ENCODE measurements around the gene HMX1. TPM values are rescaled to one million over a fixed set of nuclear protein-coding genes. Genes with fewer than 3 reads are reported as not detected.

The HMX1 gene
- total RNA-seq, 2 experiments from 2014 or later, result not detected

- POLR2A ChIA-PET, result no interaction called here
Measured at GRCh38 chr4:8910822-8911315, 39.2 kb upstream of the HMX1 start.

GRCh38 chr4:8910100-8910821, 38.6 kb upstream of the HMX1 start:
- ChIA-PET POLR2A (no interaction called here), CTCF (interaction anchor here (0.6 kb wide), 1 partner anchor 1727 kb away, joined by 4 read pairs; no protein-coding TSS in a partner anchor)

More at GRCh38 chr4:8910822-8911315, 39.2 kb upstream of the HMX1 start:
- CTCF ChIA-PET, result no interaction called here

DNA sequence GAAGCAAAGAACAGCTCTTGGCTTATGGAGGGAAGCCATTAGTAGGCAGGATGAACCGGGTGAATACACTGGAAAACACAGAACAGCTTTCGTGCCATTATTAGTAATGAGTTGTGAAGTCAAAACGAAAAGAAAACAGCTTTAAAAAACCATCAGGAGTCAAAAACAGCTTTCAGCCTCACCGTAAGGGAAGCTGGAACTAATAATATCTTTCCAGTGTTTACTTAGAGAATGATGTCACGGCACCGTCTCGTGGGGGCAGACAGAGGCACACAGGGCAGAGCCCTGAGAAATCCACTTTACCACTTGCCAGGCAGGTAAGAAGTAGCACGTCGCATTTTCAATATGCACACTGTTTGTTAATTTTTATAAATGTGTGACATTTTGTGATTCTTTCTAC, 37.9 kb upstream of the HMX1 start:
- POLR2A ChIA-PET, result no interaction called here
- CTCF ChIA-PET, result no interaction called here

DNA sequence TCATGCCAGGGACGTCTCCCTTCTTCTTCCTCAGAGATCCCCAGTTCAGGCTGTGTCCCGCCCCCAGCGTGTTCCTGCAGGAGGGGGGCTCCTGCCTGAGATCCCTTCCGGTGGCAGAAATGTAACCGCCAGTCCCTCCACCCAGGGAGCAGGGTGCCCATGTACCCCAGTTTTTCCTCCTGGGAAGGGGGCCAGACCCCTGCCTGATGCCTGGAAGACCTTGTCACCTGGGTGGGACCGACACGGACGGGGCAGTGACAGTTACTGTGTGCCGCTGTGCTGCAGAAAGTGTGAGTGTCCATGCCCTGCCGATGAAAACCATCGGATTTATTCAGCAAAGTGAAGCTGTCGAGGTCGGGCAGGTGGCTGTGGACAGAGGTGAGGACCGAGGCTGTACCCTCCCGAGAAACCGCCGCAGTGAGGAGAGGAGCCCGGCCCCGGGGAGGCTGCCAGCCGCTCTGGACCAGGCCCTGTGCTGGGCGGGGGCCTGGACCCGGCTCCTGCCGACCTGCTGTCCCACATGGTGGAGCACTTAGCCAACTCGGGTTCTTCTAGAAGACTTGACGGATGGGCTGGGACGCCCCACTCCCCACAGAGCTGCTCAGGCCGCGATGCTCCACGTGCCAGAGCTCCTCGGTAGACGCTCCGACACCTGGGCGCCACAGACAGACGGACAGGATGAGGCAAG, 36.7 kb upstream of the HMX1 start:
- ChIA-PET CTCF (no interaction called here), POLR2A (no interaction called here)

DNA sequence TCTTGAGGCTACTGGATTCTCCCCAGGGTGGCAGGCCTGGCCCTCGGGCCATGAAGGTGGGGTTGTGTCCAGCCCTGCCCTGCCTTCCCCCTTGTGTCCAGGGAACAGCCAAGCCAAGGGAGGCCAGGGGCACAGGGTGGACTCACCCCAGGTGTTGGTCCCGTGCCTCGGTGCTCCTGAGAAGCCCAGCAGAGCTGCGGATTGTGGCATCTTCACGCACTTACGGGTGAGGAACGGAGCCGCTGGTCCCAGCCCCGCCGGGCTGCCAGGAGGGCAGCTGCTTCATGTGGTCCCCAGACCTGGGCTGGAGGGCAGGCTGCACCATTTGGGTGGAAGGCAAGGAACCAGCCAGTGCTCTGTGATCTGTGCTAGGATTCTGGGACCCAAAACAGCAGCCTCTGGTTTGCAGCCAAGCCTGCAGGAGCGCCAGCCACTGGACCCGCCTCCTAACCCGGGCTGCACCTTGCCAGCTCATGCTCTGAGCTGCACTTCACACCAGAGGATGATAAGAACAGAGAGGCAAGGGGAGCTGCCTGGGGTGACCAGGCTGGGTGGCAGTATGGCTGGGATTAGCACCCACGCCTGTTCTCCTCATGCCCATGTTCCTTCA, 36.1 kb upstream of the HMX1 start:
- ChIA-PET POLR2A (no interaction called here), CTCF (no interaction called here)

DNA sequence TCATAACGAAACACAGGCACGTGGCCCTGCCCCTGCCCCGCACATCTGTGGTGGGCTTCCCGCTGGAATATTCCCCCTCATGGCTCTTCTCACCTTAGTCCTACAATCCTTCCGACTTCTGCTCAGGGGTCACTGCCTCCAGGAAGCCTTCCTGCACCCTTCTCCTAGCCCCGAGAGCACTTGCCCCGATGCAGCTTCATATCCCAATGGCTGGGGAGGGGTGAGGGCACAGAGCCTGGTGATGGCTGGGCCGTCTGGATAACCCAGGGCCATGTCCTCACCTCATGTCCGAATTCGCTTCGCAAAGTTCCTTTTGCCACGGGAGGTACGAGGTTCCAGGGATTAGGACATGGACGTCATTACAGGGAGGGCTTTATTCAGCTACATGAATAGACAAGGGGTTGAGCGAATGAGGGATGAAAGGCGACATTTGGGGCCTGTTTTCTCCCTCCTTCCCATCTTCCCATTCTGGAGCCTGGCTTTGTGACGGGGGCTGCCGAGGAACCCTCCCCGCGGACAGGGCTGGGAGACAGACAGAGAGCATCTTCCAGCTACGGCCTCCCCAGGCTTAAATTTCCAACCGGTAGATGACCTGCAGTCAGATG, 35.5 kb upstream of the HMX1 start:
- ChIA-PET CTCF (no interaction called here), POLR2A (no interaction called here)

DNA sequence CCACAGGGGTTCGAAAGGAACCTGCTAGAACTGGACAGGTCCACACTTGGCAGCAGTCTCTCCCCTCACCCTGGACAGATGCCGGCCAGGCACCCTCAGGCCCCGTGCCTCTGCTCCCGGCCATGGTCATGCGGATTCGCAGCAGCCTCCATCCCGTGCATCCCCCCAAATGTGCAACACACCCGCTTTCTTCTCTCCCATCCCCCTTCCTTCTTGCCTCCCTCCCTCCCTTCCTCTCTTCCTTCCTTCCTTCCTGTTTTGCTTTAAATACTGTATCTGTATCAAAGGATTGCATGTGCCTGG, 35.0 kb upstream of the HMX1 start:
- POLR2A ChIA-PET, result no interaction called here

DNA sequence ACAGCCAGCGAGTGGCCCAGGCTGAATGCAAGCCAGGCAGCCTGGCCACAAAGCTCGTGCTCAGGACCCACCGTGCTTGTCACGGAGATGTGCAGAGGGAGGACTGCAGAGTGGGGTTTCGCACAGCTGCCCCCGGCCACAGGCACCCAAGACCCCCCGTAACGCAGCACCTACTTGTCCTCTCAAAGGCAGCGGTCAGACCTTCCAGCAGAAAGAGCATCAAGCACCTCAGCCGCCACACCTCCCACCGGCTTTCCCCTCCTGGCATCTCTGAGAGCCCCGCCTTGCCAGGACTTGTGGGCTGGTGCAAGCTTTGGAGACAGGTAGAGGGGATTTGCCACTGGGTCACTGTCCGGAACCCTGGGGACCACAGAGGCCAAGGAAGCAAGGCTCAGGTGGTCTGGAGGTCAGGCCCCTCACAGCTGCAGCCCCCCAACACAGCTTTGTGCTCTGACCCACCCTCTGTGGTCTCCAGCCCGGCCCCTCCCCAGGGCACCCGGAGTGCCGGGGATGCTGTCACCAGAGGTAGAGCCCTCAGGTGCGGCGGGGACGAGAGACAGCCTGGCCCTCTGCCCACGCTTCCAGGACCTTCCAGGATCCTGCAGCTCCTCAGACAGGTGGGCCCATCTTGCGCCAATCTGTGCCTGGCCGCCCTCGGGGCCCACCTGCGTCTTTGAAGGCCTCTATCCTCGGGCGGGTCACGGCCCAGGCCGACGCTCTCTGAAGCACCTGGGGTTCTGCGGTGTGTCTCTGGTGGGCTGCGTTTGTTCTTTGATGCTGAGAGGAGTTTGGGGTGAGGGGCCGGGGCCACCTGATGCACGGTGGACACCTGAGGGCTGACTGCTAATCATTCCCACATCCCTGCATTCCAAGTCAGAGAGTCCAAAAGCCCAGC, 34.4 kb upstream of the HMX1 start:
- ChIA-PET CTCF (no interaction called here), POLR2A (no interaction called here)

More for the DNA sequence above, 35.0 kb upstream of the HMX1 start:
- CTCF ChIA-PET, result no interaction called here

DNA sequence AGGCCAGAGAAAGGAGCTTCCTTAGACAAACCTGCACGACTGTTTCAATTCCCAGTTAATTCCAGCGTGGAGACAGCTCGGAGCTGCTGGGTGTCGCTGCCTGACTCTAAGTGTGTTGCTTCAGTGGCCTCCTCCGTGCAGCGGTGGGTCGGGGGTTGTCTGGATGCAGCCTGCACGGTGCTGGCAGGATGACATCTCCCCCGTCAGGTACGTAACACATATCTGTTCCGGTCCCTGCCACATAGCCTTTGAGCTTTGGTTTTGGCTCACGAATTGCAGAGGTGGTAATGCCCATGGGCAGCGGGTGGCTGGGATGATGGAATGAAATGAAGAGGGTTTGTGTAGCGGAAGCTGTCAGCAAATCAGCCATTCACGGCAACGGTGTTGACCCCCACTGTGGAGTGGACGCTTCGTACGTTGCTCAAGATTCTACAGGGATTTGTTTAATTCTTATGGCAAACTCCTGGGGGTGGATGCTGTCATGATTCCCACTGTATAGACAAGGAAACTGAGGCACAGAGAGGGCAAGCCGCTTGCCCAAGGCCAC, 33.7 kb upstream of the HMX1 start:
- ChIA-PET POLR2A (no interaction called here), CTCF (no interaction called here)

DNA sequence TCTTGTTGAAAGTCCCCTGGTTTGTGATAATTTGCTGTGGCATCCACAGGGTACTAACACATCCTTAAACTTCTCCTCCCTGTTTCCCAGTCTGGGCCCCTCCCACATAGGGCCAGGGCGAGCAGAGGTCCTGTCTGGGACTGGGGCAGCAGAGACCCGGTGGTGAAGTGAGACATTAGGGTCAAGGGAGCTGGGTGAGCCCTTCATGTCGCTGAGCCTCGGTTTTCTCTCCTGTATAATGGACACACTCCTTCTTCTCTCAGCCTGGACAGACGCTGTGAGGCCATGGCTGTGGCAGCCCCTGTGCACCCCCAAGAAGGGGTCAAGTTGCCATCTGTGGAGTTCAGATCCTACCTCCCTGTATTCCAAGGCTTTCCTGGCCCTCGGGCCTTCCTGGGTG, 33.0 kb upstream of the HMX1 start:
- ChIA-PET POLR2A (no interaction called here), CTCF (no interaction called here)

GRCh38 chr4:8904041-8904501, 32.4 kb upstream of the HMX1 start:
- ChIA-PET POLR2A (no interaction called here), CTCF (no interaction called here)

GRCh38 chr4:8901335-8901734, 29.7 kb upstream of the HMX1 start:
- CTCF ChIA-PET, result no interaction called here

DNA sequence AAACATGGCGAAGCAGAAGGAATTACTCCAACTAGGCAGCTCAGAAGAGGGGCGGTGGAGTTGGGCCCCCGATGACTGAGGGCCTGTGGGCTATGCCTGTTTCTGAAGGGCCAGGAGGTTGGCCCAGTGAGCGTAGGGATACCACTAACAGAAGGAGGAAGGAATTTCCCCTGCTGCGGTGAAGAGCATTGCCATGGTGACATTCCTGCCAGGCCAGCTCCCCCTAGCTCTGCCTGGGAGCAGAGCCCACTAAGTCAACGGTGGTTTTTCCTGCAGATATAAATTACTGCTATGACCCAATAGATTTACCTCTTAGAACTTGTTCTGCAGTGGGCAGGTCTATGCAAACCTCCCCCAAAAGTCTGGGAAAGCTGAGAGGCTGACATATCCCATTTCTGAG, 28.9 kb upstream of the HMX1 start:
- ChIA-PET POLR2A (no interaction called here), CTCF (no interaction called here)

More at GRCh38 chr4:8901335-8901734, 29.7 kb upstream of the HMX1 start:
- POLR2A ChIA-PET, result no interaction called here

DNA sequence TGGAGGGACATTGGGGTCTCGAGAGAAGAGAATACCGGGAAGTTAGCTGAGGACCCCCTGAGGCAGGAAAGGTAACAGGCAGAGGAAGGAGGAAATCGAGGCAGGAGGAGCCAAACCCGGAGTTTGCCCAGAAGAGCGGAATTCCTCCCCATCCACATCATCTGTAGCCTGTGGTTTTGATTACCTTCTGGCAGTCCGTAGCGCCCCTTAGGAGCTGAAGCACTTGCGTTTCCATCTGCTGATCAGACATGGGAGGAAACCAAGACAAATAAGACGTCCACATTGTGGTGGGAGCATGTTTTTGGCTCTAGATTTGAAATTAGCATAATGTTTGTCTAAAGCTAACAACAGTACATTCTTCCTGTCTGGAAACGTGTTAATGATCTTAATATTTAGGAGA, 26.8 kb upstream of the HMX1 start:
- ChIA-PET POLR2A (no interaction called here), CTCF (interaction anchor here (1.2 kb wide), 1 partner anchor 20 kb away, joined by 3 read pairs; no protein-coding TSS in a partner anchor)

- ChIA-PET CTCF (interaction anchor here (1.0 kb wide), 1 partner anchor 10 kb away, joined by 3 read pairs; no protein-coding TSS in a partner anchor), POLR2A (no interaction called here)
Measured at GRCh38 chr4:8897251-8898167, 25.9 kb upstream of the HMX1 start.

- ChIA-PET CTCF (no interaction called here), POLR2A (no interaction called here)
Measured at GRCh38 chr4:8896506-8896905, 24.9 kb upstream of the HMX1 start.

- ChIA-PET POLR2A (no interaction called here), CTCF (interaction anchor here (0.8 kb wide), 1 partner anchor 10 kb away, joined by 3 read pairs; no protein-coding TSS in a partner anchor)
Measured at GRCh38 chr4:8896071-8896470, 24.4 kb upstream of the HMX1 start.

- ChIA-PET CTCF (interaction anchor here (0.8 kb wide), 1 partner anchor 9 kb away, joined by 3 read pairs; no protein-coding TSS in a partner anchor), POLR2A (no interaction called here)
Measured at GRCh38 chr4:8895295-8895694, 23.7 kb upstream of the HMX1 start.
